ENCODE results near the gene ALCAM.
A peak's percentile ranks its signal among the peaks of the same experiment; 100 is the strongest.

Gene ALCAM

GRCh38 chr3:105497386-105497785 lies 130.7 kb downstream of the ALCAM start:
- no peak for DNase-seq

GRCh38 chr3:105499961-105500360 lies 133.3 kb downstream of the ALCAM start:
- no peak for DNase-seq

- no peak for DNase-seq
Observed at GRCh38 chr3:105502333-105502732, 135.6 kb downstream of the ALCAM start.

GRCh38 chr3:105503191-105503593 lies 136.5 kb downstream of the ALCAM start:
- DNase-seq = no peak

GRCh38 chr3:105504440-105504951 lies 137.8 kb downstream of the ALCAM start:
- DNase-seq = no peak

- no peak for DNase-seq
Observed at GRCh38 chr3:105505170-105505569, 138.5 kb downstream of the ALCAM start.

GRCh38 chr3:105511031-105511430 lies 144.3 kb downstream of the ALCAM start:
- no peak for DNase-seq

GRCh38 chr3:105512061-105512460 lies 145.4 kb downstream of the ALCAM start:
- DNase-seq = no peak

GRCh38 chr3:105513042-105513441 lies 146.3 kb downstream of the ALCAM start:
- DNase-seq = no peak

GRCh38 chr3:105513886-105514285 lies 147.2 kb downstream of the ALCAM start:
- no peak for DNase-seq

- DNase-seq = no peak
Observed at GRCh38 chr3:105515372-105515771, 148.7 kb downstream of the ALCAM start.

GRCh38 chr3:105516972-105517371 lies 150.3 kb downstream of the ALCAM start:
- no peak for DNase-seq

GRCh38 chr3:105518203-105518602 lies 151.5 kb downstream of the ALCAM start:
- no peak for DNase-seq

- peak; percentile 30 to 37 for DNase-seq
Observed at GRCh38 chr3:105518806-105519418, 152.2 kb downstream of the ALCAM start.

GRCh38 chr3:105521770-105522169 lies 155.1 kb downstream of the ALCAM start:
- DNase-seq = no peak

GRCh38 chr3:105523501-105523900 lies 156.8 kb downstream of the ALCAM start:
- no peak for DNase-seq

GRCh38 chr3:105525531-105525930 lies 158.8 kb downstream of the ALCAM start:
- DNase-seq = no peak

GRCh38 chr3:105526360-105527111 lies 159.8 kb downstream of the ALCAM start:
- DNase-seq = no peak

- peak; percentile 53 to 59 for DNase-seq
Observed at GRCh38 chr3:105527535-105527934, 160.8 kb downstream of the ALCAM start.

- DNase-seq = peak in 1 of 2 experiments; percentile 81
Observed at GRCh38 chr3:105527949-105528348, 161.2 kb downstream of the ALCAM start.

- no peak for DNase-seq
Observed at GRCh38 chr3:105528955-105529354, 162.2 kb downstream of the ALCAM start.

GRCh38 chr3:105529456-105529855 lies 162.7 kb downstream of the ALCAM start:
- no peak for DNase-seq

GRCh38 chr3:105532251-105532650 lies 165.5 kb downstream of the ALCAM start:
- DNase-seq = no peak

- DNase-seq = no peak
Observed at GRCh38 chr3:105533960-105534359, 167.3 kb downstream of the ALCAM start.

All from NCI-H187 (cell line).